ENCODE data around the gene CHRDL2. TPM values are rescaled to one million over a fixed set of nuclear protein-coding genes. Genes with fewer than 3 reads are reported as not detected.

Gene CHRDL2
- total RNA-seq, 1 experiment from 2014 or later = not detected

DNA sequence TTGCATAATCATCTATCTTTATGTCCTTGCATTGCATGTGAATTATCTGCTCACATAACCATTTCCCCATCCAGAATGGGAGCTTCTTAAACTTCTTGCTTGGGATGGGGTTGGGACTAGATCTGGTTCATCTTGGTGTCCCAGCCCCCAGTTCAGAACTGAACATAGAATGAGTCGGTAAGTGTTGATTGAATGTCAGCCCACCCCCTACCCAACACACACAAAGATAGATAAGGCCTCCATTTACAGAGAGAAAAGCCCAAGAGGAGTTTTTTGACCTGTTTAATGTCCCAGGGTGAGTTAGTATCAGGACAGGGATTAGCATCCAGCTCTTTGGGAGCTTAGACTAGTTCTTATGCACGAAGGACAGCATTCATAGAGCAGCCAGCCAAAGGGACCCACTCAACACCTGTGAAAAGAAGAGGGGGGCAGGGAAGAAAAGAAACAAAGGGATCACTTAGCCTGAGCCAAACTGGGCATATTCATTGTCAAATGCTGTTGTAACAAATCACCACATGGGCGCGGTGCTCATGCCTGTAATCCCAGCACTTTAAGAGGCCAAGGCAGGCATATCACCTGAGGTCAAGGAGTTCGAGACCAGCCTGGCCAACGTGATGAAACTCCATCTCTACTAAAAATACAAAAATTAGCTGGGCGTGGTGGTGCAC lies 57.4 kb downstream of the CHRDL2 start:
- Mint-ChIP-seq H3K27me3 (ENCODE audit: unreplicated experiment) (no peaks in the 10 kb centered on the region), H3K36me3 (ENCODE audit: insufficient read depth, unreplicated experiment) (peaks cover 5% of the 10 kb centered on the region), H3K4me3 (ENCODE audit: low read depth, unreplicated experiment) (no peak overlapping the region), H3K4me1 (ENCODE audit: low read depth, unreplicated experiment) (peaks cover 14% of the 10 kb centered on the region), H3K9me3 (ENCODE audit: low read depth, unreplicated experiment) (peaks cover 2% of the 10 kb centered on the region), H3K27ac (ENCODE audit: unreplicated experiment) (peak overlapping the region; percentile 40)
- intact Hi-C loops (cut with micrococcal nuclease; ENCODE audit: unreplicated experiment) = no loop called here
- DNase-seq = no peak
- no peak for TF ChIP-seq CTCF (IDR thresholded peaks at IDR 0.05; ENCODE audit: unreplicated experiment)
- no TSS peak for BruUV-seq (replicated peaks)
- CTCF ChIA-PET = interaction anchor here (1.7 kb wide), 1 partner anchor 66 kb away, joined by 4 read pairs; no protein-coding TSS in a partner anchor

- H3K36me3 Mint-ChIP-seq (ENCODE audit: insufficient read depth, unreplicated experiment) = peaks cover 5% of the 10 kb centered on the region
- H3K4me3 Mint-ChIP-seq (ENCODE audit: low read depth, unreplicated experiment) = no peak overlapping the region
- peak; percentile 69 for DNase-seq
- no TSS peak for BruUV-seq (replicated peaks)
- CTCF ChIA-PET = interaction anchor here (1.3 to 1.7 kb wide), 2 partner anchors 29 to 66 kb away, joined by 4 read pairs; no protein-coding TSS in a partner anchor
- TF ChIP-seq CTCF (IDR thresholded peaks at IDR 0.05; ENCODE audit: unreplicated experiment) = no peak
- H3K4me1 Mint-ChIP-seq (ENCODE audit: low read depth, unreplicated experiment) = peaks cover 14% of the 10 kb centered on the region
- intact Hi-C loops (cut with micrococcal nuclease; ENCODE audit: unreplicated experiment) = no loop called here
- peak overlapping the region; percentile 40 for H3K27ac Mint-ChIP-seq (ENCODE audit: unreplicated experiment)
- peaks cover 2% of the 10 kb centered on the region for H3K9me3 Mint-ChIP-seq (ENCODE audit: low read depth, unreplicated experiment)
- no peaks in the 10 kb centered on the region for H3K27me3 Mint-ChIP-seq (ENCODE audit: unreplicated experiment)
These were observed 58.1 kb downstream of the CHRDL2 start for GRCh38 chr11:74672956-74673692.

DNA sequence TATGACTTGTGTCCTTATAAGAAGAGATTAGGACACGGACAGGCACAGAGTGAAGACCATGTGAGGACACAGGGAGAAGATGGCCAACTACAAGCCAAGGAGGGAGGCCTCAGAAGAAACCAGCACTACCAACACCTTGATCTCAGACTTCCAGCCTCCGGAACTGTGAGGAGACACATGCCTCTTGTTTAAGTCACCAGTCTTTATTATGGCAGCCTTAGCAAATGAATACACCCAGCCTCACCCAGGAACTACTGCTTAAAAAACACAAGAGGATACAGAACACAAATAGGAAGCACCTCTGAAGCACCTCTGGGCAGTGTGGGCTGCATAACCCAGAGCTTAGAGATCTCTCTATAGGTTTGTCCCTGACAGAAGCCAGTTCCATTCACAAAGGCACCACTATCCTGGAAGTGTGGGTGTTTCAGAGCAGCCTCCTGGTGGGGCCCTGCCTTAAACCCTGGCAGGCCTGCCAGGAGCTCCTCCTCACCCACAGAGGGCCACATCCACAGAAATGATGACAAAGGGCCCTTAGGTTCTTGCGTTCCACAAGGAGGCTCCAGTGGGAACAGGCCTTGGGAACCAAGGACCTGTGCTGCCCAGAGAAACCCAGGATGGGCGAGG lies 58.8 kb downstream of the CHRDL2 start:
- intact Hi-C loops (cut with micrococcal nuclease; ENCODE audit: unreplicated experiment) = no loop called here
- H3K27me3 Mint-ChIP-seq (ENCODE audit: unreplicated experiment) = no peaks in the 10 kb centered on the region
- no peak for TF ChIP-seq CTCF (IDR thresholded peaks at IDR 0.05; ENCODE audit: unreplicated experiment)
- H3K4me1 Mint-ChIP-seq (ENCODE audit: low read depth, unreplicated experiment) = peaks cover 14% of the 10 kb centered on the region
- CTCF ChIA-PET = interaction anchor here (1.3 to 1.7 kb wide), 2 partner anchors 30 to 67 kb away, joined by 4 read pairs; no protein-coding TSS in a partner anchor
- no TSS peak for BruUV-seq (replicated peaks)
- DNase-seq = no peak
- H3K9me3 Mint-ChIP-seq (ENCODE audit: low read depth, unreplicated experiment) = peaks cover 2% of the 10 kb centered on the region
- no peak overlapping the region for H3K4me3 Mint-ChIP-seq (ENCODE audit: low read depth, unreplicated experiment)
- peaks cover 5% of the 10 kb centered on the region for H3K36me3 Mint-ChIP-seq (ENCODE audit: insufficient read depth, unreplicated experiment)
- no peak overlapping the region for H3K27ac Mint-ChIP-seq (ENCODE audit: unreplicated experiment)

GRCh38 chr11:74671520-74672196 lies 59.6 kb downstream of the CHRDL2 start:
- intact Hi-C loops (cut with micrococcal nuclease; ENCODE audit: unreplicated experiment) = no loop called here
- no TSS peak for BruUV-seq (replicated peaks)
- CTCF ChIA-PET = interaction anchor here (1.7 kb wide), 1 partner anchor 68 kb away, joined by 4 read pairs; no protein-coding TSS in a partner anchor
- Mint-ChIP-seq H3K27me3 (ENCODE audit: unreplicated experiment) (no peaks in the 10 kb centered on the region), H3K27ac (ENCODE audit: unreplicated experiment) (no peak overlapping the region), H3K4me3 (ENCODE audit: low read depth, unreplicated experiment) (no peak overlapping the region), H3K9me3 (ENCODE audit: low read depth, unreplicated experiment) (peaks cover 2% of the 10 kb centered on the region), H3K36me3 (ENCODE audit: insufficient read depth, unreplicated experiment) (peaks cover 5% of the 10 kb centered on the region), H3K4me1 (ENCODE audit: low read depth, unreplicated experiment) (peaks cover 14% of the 10 kb centered on the region)
- no peak for TF ChIP-seq CTCF (IDR thresholded peaks at IDR 0.05; ENCODE audit: unreplicated experiment)
- no peak for DNase-seq
